ENCODE measurements around the gene SLMAP.

SLMAP gene, protein sequence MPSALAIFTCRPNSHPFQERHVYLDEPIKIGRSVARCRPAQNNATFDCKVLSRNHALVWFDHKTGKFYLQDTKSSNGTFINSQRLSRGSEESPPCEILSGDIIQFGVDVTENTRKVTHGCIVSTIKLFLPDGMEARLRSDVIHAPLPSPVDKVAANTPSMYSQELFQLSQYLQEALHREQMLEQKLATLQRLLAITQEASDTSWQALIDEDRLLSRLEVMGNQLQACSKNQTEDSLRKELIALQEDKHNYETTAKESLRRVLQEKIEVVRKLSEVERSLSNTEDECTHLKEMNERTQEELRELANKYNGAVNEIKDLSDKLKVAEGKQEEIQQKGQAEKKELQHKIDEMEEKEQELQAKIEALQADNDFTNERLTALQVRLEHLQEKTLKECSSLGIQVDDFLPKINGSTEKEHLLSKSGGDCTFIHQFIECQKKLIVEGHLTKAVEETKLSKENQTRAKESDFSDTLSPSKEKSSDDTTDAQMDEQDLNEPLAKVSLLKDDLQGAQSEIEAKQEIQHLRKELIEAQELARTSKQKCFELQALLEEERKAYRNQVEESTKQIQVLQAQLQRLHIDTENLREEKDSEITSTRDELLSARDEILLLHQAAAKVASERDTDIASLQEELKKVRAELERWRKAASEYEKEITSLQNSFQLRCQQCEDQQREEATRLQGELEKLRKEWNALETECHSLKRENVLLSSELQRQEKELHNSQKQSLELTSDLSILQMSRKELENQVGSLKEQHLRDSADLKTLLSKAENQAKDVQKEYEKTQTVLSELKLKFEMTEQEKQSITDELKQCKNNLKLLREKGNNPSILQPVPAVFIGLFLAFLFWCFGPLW

GRCh38 chr3:57755741-57756527 lies at the start of gene SLMAP:
Gene SLMAP, plus strand, starts transcription at chr3:57756309. Its CDS starts 1,343 bp downstream, at chr3:57757652.
- peak; percentile 93 for DNase-seq (ENCODE audit: low spot score)

DNA sequence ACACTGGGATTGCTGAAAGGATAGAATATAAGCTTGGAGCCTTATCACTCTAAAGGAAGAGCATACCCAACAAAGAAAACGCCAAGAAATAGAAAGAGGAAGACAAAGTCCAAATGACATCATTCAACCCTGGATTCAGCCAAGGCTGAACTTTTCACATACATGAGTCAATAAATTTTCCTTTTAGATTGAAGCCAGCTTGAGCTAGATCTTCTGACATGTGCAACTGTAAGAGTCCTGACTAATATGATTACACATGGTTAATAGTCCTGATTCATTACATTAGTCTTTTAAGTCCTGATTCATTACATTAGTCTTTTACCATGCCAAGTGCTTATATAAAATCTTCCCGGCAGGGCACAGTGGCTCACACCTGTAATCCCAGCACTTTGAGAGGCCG lies 49.6 kb upstream of the SLMAP start:
- no peak for DNase-seq (ENCODE audit: low spot score)

- DNase-seq (ENCODE audit: low spot score) = no peak
Observed at GRCh38 chr3:57709031-57709430, 47.1 kb upstream of the SLMAP start.

- no peak for DNase-seq (ENCODE audit: low spot score)
Observed at GRCh38 chr3:57709559-57709958, 46.5 kb upstream of the SLMAP start.

GRCh38 chr3:57715686-57716085 lies 40.4 kb upstream of the SLMAP start:
- no peak for DNase-seq (ENCODE audit: low spot score)

- no peak for DNase-seq (ENCODE audit: low spot score)
Observed at GRCh38 chr3:57717205-57717868, 38.8 kb upstream of the SLMAP start.

- DNase-seq (ENCODE audit: low spot score) = no peak
Observed at GRCh38 chr3:57718118-57718517, 38.0 kb upstream of the SLMAP start.

DNA sequence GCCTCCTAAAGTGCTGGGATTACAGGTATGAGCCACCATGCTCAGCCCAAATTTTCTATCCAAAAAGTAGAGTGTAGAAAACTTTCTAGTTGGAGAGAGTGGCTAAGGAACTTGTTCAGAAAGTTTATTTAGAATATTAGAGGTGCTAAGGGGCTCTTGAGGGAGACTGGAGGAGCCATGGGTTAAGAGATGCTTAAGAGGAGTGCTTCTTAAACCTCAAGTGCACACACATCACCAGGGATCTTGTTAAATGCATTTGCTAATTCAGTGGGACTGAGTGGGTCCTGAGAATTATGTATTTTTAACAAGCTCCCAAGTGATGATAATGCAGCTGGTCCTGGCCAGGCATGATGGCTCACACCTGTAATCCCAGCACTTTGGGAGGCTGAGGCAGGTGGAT lies 29.7 kb upstream of the SLMAP start:
- no peak for DNase-seq (ENCODE audit: low spot score)

GRCh38 chr3:57727106-57727505 lies 29.0 kb upstream of the SLMAP start:
- no peak for DNase-seq (ENCODE audit: low spot score)

GRCh38 chr3:57729334-57730045 lies 26.6 kb upstream of the SLMAP start:
- DNase-seq (ENCODE audit: low spot score) = no peak

- no peak for DNase-seq (ENCODE audit: low spot score)
Observed at GRCh38 chr3:57730682-57731081, 25.4 kb upstream of the SLMAP start.

DNA sequence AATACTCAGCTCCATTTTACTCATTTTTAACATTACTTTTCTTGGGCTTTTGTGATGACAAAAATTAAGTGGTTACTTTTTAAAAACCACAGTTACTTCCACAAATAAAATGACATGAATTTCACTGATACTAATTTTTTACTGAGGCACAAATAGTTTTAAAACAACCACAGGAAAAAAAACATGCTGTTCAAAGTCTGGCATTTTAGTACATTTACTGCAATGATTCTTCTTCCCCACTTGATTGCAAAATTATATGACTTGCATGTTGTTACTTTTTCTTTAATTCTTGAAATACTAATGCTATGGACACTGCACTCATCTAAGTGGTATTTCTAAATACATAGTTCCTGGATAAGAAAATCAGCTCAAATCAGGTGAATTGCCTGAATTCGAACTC lies 24.8 kb upstream of the SLMAP start:
- DNase-seq (ENCODE audit: low spot score) = no peak

- no peak for DNase-seq (ENCODE audit: low spot score)
Observed at GRCh38 chr3:57733790-57734189, 22.3 kb upstream of the SLMAP start.

- DNase-seq (ENCODE audit: low spot score) = no peak
Observed at GRCh38 chr3:57735405-57735804, 20.7 kb upstream of the SLMAP start.

DNA sequence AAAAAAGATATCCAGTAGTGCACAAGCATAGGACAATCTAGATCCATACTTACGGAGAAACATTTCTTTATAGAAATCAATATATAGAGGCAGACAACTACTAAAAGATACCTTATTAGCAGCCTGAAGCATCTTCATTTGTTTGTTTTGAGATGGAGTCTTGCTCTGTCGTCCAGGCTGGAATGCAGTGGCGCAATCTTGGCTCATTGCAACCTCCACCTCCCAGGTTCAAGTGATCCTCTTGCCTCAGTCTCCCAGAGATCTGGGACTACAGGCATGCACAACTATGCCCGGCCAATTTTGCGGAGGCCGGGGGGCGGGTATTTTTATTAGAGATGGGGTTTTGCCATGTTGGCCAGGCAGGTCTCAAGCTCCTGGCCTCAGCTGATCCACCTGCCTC lies 18.3 kb upstream of the SLMAP start:
- DNase-seq (ENCODE audit: low spot score) = no peak

DNA sequence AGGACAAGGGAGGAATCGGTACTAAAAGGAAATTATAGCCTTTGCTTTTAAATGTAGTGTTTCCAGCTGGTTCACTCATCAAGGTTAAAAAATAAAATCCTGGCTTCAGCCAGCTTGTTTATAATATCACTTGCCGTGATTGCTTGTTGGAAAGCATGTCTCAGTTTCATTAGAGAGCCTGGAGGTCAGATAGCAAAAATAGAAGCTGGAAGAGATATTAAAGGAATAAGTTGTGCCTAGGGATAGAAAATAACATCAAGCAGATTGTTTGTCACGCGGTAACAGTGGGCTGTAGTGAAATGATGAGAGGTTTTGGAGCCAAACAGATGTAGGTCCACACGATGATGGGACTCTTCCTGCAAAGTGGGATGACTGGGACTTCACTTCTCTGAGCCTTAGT lies 17.7 kb upstream of the SLMAP start:
- no peak for DNase-seq (ENCODE audit: low spot score)

- DNase-seq (ENCODE audit: low spot score) = no peak
Observed at GRCh38 chr3:57740027-57740426, 16.1 kb upstream of the SLMAP start.

- no peak for DNase-seq (ENCODE audit: low spot score)
Observed at GRCh38 chr3:57743496-57743895, 12.6 kb upstream of the SLMAP start.

GRCh38 chr3:57745101-57745500 lies 11.0 kb upstream of the SLMAP start:
- no peak for DNase-seq (ENCODE audit: low spot score)

- DNase-seq (ENCODE audit: low spot score) = no peak
Observed at GRCh38 chr3:57746156-57747010, 9.7 kb upstream of the SLMAP start.

Measured in CD4-positive, alpha-beta T cell treated with Interleukin-6 at 100 ng/mL for 8 hours (primary cell).